ENCODE data around the gene TECR.
"Not testable (repeated sequence)": the region's sequence is repeated elsewhere in the genome, so short reads cannot be mapped to it uniquely, and the experiment has no call there.

TECR gene

GRCh38 chr19:14502334-14503092, 26.9 kb upstream of the TECR start:
- Mint-ChIP-seq H3K27ac (no peak overlapping the region), H3K9me3 (no peaks in the 10 kb centered on the region), H3K4me1 (ENCODE audit: low read depth) (peaks cover 35% of the 10 kb centered on the region), H3K27me3 (no peaks in the 10 kb centered on the region), H3K4me3 (no peak overlapping the region), H3K36me3 (ENCODE audit: low read depth) (no peaks in the 10 kb centered on the region)
- DNase-seq = no peak

DNA sequence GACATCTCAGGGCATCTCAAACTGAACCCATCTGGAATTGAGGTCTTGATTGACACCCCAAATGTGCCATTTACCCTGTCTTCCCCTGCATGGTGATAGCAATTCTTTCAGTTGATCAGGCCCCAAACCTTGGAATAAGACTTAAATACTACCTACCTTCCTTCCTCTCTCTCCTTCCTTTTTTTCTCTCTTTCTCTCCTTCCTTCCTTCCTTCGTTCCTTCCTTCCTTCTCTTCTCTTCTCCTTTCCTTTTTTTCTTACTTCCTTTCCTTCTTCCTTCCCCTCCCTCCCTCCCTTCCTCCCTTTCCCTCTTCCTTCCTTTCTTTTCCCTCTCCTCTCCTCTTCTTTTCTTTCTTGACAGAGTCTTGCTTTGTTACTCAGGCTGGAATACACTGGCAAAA, 26.1 kb upstream of the TECR start:
- H3K27ac Mint-ChIP-seq = no peak overlapping the region

GRCh38 chr19:14504575-14504974, 24.8 kb upstream of the TECR start:
- DNase-seq; H3K4me3 Mint-ChIP-seq; H3K27ac Mint-ChIP-seq; H3K27me3 Mint-ChIP-seq; H3K9me3 Mint-ChIP-seq; H3K36me3 Mint-ChIP-seq (ENCODE audit: low read depth): not testable (repeated sequence)
- H3K4me1 Mint-ChIP-seq (ENCODE audit: low read depth) = peaks cover 47% of the 10 kb centered on the region

More for the DNA sequence above, 26.1 kb upstream of the TECR start:
- DNase-seq = no peak
- H3K4me3 Mint-ChIP-seq = no peak overlapping the region
- no peaks in the 10 kb centered on the region for H3K27me3 Mint-ChIP-seq
- no peaks in the 10 kb centered on the region for H3K36me3 Mint-ChIP-seq (ENCODE audit: low read depth)
- H3K9me3 Mint-ChIP-seq = no peaks in the 10 kb centered on the region
- peaks cover 40% of the 10 kb centered on the region for H3K4me1 Mint-ChIP-seq (ENCODE audit: low read depth)

- peak; percentile 82 for DNase-seq
- Mint-ChIP-seq H3K36me3 (ENCODE audit: low read depth) (no peaks in the 10 kb centered on the region), H3K27ac (peak overlapping the region; percentile 28), H3K27me3 (no peaks in the 10 kb centered on the region), H3K9me3 (no peaks in the 10 kb centered on the region), H3K4me3 (no peak overlapping the region), H3K4me1 (ENCODE audit: low read depth) (peaks cover 52% of the 10 kb centered on the region)
Measured at GRCh38 chr19:14505488-14506239, 23.7 kb upstream of the TECR start.

- Mint-ChIP-seq H3K4me3 (no peak overlapping the region), H3K9me3 (no peaks in the 10 kb centered on the region), H3K36me3 (ENCODE audit: low read depth) (peaks cover 6% of the 10 kb centered on the region), H3K4me1 (ENCODE audit: low read depth) (peaks cover 62% of the 10 kb centered on the region), H3K27me3 (no peaks in the 10 kb centered on the region), H3K27ac (peak overlapping the region; percentile 87)
- DNase-seq = no peak
Measured at GRCh38 chr19:14507704-14508542, 21.5 kb upstream of the TECR start.

GRCh38 chr19:14510311-14511228, 18.8 kb upstream of the TECR start:
- Mint-ChIP-seq H3K27me3 (no peaks in the 10 kb centered on the region), H3K27ac (peak overlapping the region; percentile 66), H3K9me3 (no peaks in the 10 kb centered on the region), H3K4me1 (ENCODE audit: low read depth) (peaks cover 61% of the 10 kb centered on the region), H3K36me3 (ENCODE audit: low read depth) (peaks cover 33% of the 10 kb centered on the region), H3K4me3 (no peak overlapping the region)
- no peak for DNase-seq

DNA sequence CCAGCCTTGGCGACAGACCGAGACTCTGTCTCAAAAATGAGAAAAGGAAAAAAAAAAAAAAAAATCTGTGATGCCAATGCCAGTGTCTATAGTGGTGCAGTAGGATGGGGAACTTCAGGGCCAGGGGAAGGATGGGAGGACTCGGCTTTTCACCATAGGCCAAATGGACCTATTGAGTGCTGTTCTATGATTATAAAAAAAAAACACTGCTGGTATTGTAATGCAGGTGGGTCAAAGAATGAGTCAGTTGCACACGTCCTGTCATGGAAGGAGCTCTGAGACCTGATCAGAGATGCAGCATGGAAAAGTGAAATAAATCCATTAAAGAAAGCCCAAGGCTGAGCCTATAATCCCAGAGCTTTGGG, 18.2 kb upstream of the TECR start:
- DNase-seq = no peak
- peaks cover 39% of the 10 kb centered on the region for H3K36me3 Mint-ChIP-seq (ENCODE audit: low read depth)
- H3K9me3 Mint-ChIP-seq = no peaks in the 10 kb centered on the region
- peaks cover 61% of the 10 kb centered on the region for H3K4me1 Mint-ChIP-seq (ENCODE audit: low read depth)
- H3K27ac Mint-ChIP-seq = peak overlapping the region; percentile 66
- no peaks in the 10 kb centered on the region for H3K27me3 Mint-ChIP-seq
- no peak overlapping the region for H3K4me3 Mint-ChIP-seq

GRCh38 chr19:14512406-14512961, 16.9 kb upstream of the TECR start:
- DNase-seq = no peak
- Mint-ChIP-seq H3K27ac (peak overlapping the region; percentile 29), H3K4me3 (no peak overlapping the region), H3K27me3 (no peaks in the 10 kb centered on the region), H3K4me1 (ENCODE audit: low read depth) (peaks cover 55% of the 10 kb centered on the region), H3K9me3 (no peaks in the 10 kb centered on the region), H3K36me3 (ENCODE audit: low read depth) (peaks cover 52% of the 10 kb centered on the region)

GRCh38 chr19:14514215-14514863, 15.1 kb upstream of the TECR start:
- Mint-ChIP-seq H3K36me3 (ENCODE audit: low read depth) (peaks cover 55% of the 10 kb centered on the region), H3K4me1 (ENCODE audit: low read depth) (peaks cover 53% of the 10 kb centered on the region), H3K27ac (peak overlapping the region; percentile 90), H3K9me3 (no peaks in the 10 kb centered on the region), H3K27me3 (no peaks in the 10 kb centered on the region), H3K4me3 (peak overlapping the region; percentile 88)
- no peak for DNase-seq

GRCh38 chr19:14515501-14516047, 13.8 kb upstream of the TECR start:
- Mint-ChIP-seq H3K27me3 (no peaks in the 10 kb centered on the region), H3K27ac (peak overlapping the region; percentile 90), H3K9me3 (no peaks in the 10 kb centered on the region), H3K4me1 (ENCODE audit: low read depth) (peaks cover 59% of the 10 kb centered on the region), H3K4me3 (peak overlapping the region; percentile 88), H3K36me3 (ENCODE audit: low read depth) (peaks cover 55% of the 10 kb centered on the region)
- DNase-seq = no peak

DNA sequence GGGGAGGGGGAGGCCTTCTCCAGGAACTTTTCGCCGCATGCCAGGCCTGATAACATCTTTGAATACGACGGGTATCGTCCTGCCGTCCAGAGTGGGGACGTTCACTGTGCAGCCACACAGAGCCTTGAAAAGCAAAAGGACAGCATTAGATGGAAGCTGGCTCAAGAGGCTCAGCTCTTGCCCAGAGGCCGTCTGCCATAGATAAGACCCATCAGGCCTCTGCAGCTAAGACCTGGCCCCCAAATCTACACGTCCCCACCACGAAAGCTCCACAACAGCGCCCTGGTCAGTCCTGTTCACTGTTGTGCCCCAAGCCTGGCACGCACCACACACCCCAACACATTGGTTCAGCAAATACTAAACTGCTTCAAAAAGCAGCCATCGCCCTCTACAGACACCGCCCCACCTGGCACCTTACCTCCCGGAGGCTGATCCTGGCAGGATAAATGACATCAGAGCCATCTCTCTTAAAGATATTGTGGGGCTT, 13.3 kb upstream of the TECR start:
- Mint-ChIP-seq H3K27ac (peak overlapping the region; percentile 90), H3K36me3 (ENCODE audit: low read depth) (peaks cover 55% of the 10 kb centered on the region), H3K4me1 (ENCODE audit: low read depth) (peaks cover 53% of the 10 kb centered on the region), H3K4me3 (peak overlapping the region; percentile 88), H3K27me3 (no peaks in the 10 kb centered on the region), H3K9me3 (no peaks in the 10 kb centered on the region)
- DNase-seq = no peak

- Mint-ChIP-seq H3K4me3 (peak overlapping the region; percentile 88), H3K27ac (peak overlapping the region; percentile 90), H3K4me1 (ENCODE audit: low read depth) (peaks cover 57% of the 10 kb centered on the region), H3K27me3 (no peaks in the 10 kb centered on the region), H3K9me3 (no peaks in the 10 kb centered on the region), H3K36me3 (ENCODE audit: low read depth) (peaks cover 53% of the 10 kb centered on the region)
- DNase-seq = peak; percentile 40
Measured at GRCh38 chr19:14516746-14517438, 12.5 kb upstream of the TECR start.
